A549 (cell line): ENCODE measurements around the gene AR. TPM values are rescaled to one million over a fixed set of nuclear protein-coding genes. Genes with fewer than 3 reads are reported as not detected.
A peak's percentile ranks its signal among the peaks of the same experiment; 100 is the strongest.

Experiments used
- ATAC-seq, 2 experiments: fragments of 200-7000 bp in 1 of 2; fragments of >200 bp in 1 of 2; cut with Nextera tagmentation in 1 of 2; cut with Tn5 transposase in 1 of 2; 3 replicates each; pipeline versions ENCODE4 v1.8.0 to v1.9.1; 2018 to 2020; ENCODE audit warnings: mild to moderate bottlenecking in 1 of 2, moderate library complexity in 1 of 2
- CTCF ChIA-PET: fragments of 300-600 bp; sonication (Branson Sonifier 250); formaldehyde crosslinking; extraction: SDS; loops from one replicate; lab custom pipeline; 2021; ENCODE audit warnings: antibody characterized with exemption, inconsistent platforms; lab: Yijun Ruan, JAX
- POLR2A ChIA-PET: fragments of 350-600 bp; formaldehyde crosslinking; extraction: SDS; loops from one replicate; lab custom pipeline; 2021; ENCODE audit warnings: antibody characterized with exemption, inconsistent platforms; lab: Yijun Ruan, JAX
- DNase-seq, 2 experiments: peaks; one replicate each; pipeline versions ENCODE4 v3.0.0 to v3.0.0-alpha.2; 2011 to 2016; ENCODE audit warnings: low read depth in 1 of 2, low spot score in 1 of 2
- FAIRE-seq: peaks from 2 replicates; lab custom pipeline; 2011; peaks lifted over from hg19 to GRCh38; lab: Jason Lieb, UNC
- H3K27ac ChIP-seq, 2 experiments: fragments of >200 bp; sonication (Bioruptor Twin); formaldehyde crosslinking; 3 replicates each; pipeline ENCODE4 v1.5.1; 2016 to 2017
- H3K4me1 ChIP-seq: fragments of >200 bp; sonication (Bioruptor Twin); formaldehyde crosslinking; 3 replicates; pipeline ENCODE4 v1.6.1; 2016
- H3K4me2 ChIP-seq: fragments of >200 bp; sonication (Bioruptor Twin); formaldehyde crosslinking; 3 replicates; pipeline ENCODE4 v1.6.1; 2016
- H3K4me3 ChIP-seq: fragments of >200 bp; sonication (Bioruptor Twin); formaldehyde crosslinking; 3 replicates; pipeline ENCODE4 v1.5.1; 2016
- H3K9me3 ChIP-seq: fragments of >200 bp; sonication (Bioruptor Twin); formaldehyde crosslinking; 3 replicates; pipeline ENCODE4 v1.6.1; 2016
- ATOH8 ChIP-seq: fragments of 250-450 bp; sonication (Bioruptor Pico); IDR thresholded peaks from 2 replicates; pipeline ENCODE4 v1.5.0; 2020; ENCODE audit warnings: low read depth, mild to moderate bottlenecking, moderate library complexity
- CEBPB ChIP-seq, 2 experiments: fragments of >200 bp in 1 of 2; sonication (Bioruptor Twin) in 1 of 2; formaldehyde crosslinking in 1 of 2; IDR thresholded peaks; 2 replicates each; pipeline ENCODE4 v1.6.1; 2012 to 2016
- EHMT2 ChIP-seq: fragments of 200-600 bp; sonication (generic); IDR thresholded peaks from 2 replicates; pipeline ENCODE4 v1.6.1; 2016; ENCODE audit warnings: antibody characterized with exemption, low read depth, mild to moderate bottlenecking, moderate library complexity
- FOXS1 ChIP-seq: fragments of 250-450 bp; sonication (Bioruptor Pico); IDR thresholded peaks from 2 replicates; pipeline ENCODE4 v1.5.0; 2020; ENCODE audit warnings: mild to moderate bottlenecking, moderate library complexity
- HDAC2 ChIP-seq: fragments of 200-600 bp; sonication (generic); IDR thresholded peaks from 2 replicates; pipeline ENCODE4 v1.6.1; 2016
- HOXA7 ChIP-seq: fragments of 250-450 bp; sonication (Bioruptor Pico); IDR thresholded peaks from 2 replicates; pipeline ENCODE4 v1.5.0; 2020; ENCODE audit warnings: mild to moderate bottlenecking, moderate library complexity
- HOXB5 ChIP-seq: fragments of 250-450 bp; sonication (Bioruptor Pico); IDR thresholded peaks from 2 replicates; pipeline ENCODE4 v1.5.0; 2020; ENCODE audit warnings: mild to moderate bottlenecking, moderate library complexity
- MAX ChIP-seq: IDR thresholded peaks from 2 replicates; pipeline ENCODE4 v1.6.1; 2012
- NFE2L2 ChIP-seq: fragments of 150-350 bp; conservative IDR thresholded peaks from 2 replicates; pipeline ENCODE4 v1.6.1; 2014; ENCODE audit warnings: low read length
- NR3C1 ChIP-seq: fragments of >200 bp; sonication (Bioruptor Twin); formaldehyde crosslinking; IDR thresholded peaks from 3 replicates; pipeline ENCODE4 v1.6.1; 2017
- PHF8 ChIP-seq: fragments of 200-600 bp; sonication (generic); IDR thresholded peaks from 2 replicates; pipeline ENCODE4 v1.6.1; 2016; ENCODE audit warnings: low read depth, mild to moderate bottlenecking, antibody characterized with exemption, moderate library complexity, borderline replicate concordance
- POLR2A ChIP-seq: IDR thresholded peaks from 2 replicates; pipeline ENCODE4 v1.6.1; 2012; ENCODE audit warnings: mild to moderate bottlenecking, low read length
- RAD21 ChIP-seq, 2 experiments: fragments of >200 bp in 1 of 2; sonication (Bioruptor Twin) in 1 of 2; formaldehyde crosslinking in 1 of 2; IDR thresholded peaks in 1 of 2; conservative IDR thresholded peaks in 1 of 2; 2 replicates in 1 of 2; 3 replicates in 1 of 2; pipeline ENCODE4 v1.6.1; 2012 to 2018; ENCODE audit warnings: inconsistent platforms in 1 of 2
- RFX5 ChIP-seq: fragments of 450-650 bp; IDR thresholded peaks from 2 replicates; pipeline ENCODE4 v1.7.1; 2014; ENCODE audit warnings: antibody characterized with exemption, mild to moderate bottlenecking, moderate library complexity
- SMC3 ChIP-seq: fragments of >200 bp; sonication (Bioruptor Twin); formaldehyde crosslinking; IDR thresholded peaks from 3 replicates; pipeline ENCODE4 v1.6.1; 2018; ENCODE audit warnings: inconsistent platforms
- SREBF2 ChIP-seq: fragments of 450-650 bp; IDR thresholded peaks from 2 replicates; pipeline ENCODE4 v1.6.1; 2014; ENCODE audit warnings: mild to moderate bottlenecking, moderate library complexity
- ZSCAN20 ChIP-seq: fragments of 250-450 bp; sonication (Bioruptor Pico); IDR thresholded peaks from 2 replicates; pipeline ENCODE4 v1.8.0; 2022; ENCODE audit warnings: mild to moderate bottlenecking, moderate library complexity
- WGBS: methylation state at CpG from one replicate; pipeline ENCODE4 v1.1.6; 2017; ENCODE audit errors: missing lambda C conversion rate; 5-methylcytosine and 5-hydroxymethylcytosine counted together
- polyA plus RNA-seq, 4 experiments: library from polyadenylated mRNA; depleted of rRNA in 3 of 4; stranded (reverse); fragments of >200 nt; fragmentation: RNase III in 1 of 4; extraction: RNeasy Plus Mini Kit Qiagen cat#74134 plus additional on column Dnase treatment in 1 of 4; gene quantifications; 2 replicates in 3 of 4; 3 replicates in 1 of 4; pipeline ENCODE4 v1.2.3, GENCODE V29; 2011 to 2017
- TF ChIP-seq, protein P1 (sequence below): IDR thresholded peaks from 2 replicates; pipeline ENCODE4 v1.6.1; 2012; ENCODE audit warnings: low read depth, borderline replicate concordance
- TF ChIP-seq, protein P2 (sequence below): IDR thresholded peaks from 2 replicates; pipeline ENCODE4 v1.6.1; 2012
- TF ChIP-seq, protein P3 (sequence below): fragments of >200 bp; sonication (Bioruptor Twin); formaldehyde crosslinking; IDR thresholded peaks from 3 replicates; pipeline ENCODE4 v1.5.1; 2016
- TF ChIP-seq, protein P4 (sequence below): fragments of >200 bp; sonication (Bioruptor Twin); formaldehyde crosslinking; IDR thresholded peaks from 3 replicates; pipeline ENCODE4 v1.6.1; 2016

AR gene
- polyA plus RNA-seq, 2 of the 4 experiments (the other 2 are of a cell fraction), result 2.2 to 8.7 TPM

DNA sequence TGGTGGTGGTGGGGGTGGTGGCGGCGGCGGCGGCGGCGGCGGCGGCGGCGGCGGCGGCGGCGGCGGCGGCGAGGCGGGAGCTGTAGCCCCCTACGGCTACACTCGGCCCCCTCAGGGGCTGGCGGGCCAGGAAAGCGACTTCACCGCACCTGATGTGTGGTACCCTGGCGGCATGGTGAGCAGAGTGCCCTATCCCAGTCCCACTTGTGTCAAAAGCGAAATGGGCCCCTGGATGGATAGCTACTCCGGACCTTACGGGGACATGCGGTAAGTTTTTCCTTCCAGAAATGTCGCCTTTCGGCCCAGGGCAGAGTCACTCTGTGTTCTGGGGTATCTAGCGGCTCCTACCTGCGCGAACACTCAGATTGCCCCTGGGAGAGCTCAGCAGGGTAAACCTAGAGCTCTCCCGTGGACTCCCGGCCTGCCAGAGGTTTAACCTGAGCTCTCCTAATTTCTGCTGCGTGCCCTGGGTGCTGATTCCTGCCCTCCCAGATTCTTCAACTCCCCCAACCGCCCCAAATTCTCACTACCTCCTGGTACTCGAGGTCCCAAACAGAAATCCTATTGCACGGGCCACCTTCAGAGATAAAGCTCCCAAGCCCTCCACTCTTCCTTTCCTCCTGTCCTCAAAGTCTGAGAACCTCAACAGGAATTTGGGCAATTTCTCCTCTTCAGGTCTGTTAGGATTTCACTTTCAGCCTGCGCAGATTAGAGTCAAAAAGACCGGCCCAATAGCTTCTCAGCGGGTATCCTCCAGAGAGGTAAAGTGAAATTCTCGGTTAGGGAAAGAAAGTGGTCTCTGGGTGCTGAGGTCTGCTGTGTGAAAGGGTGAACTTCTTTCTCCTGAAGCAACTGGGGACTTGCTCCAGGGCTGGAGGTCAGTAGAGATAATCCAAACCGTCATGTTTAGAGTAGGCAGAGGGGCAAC lies 2.9 kb downstream of the AR start:
- FAIRE-seq (no peak), ATAC-seq (no peak), DNase-seq (no peak)
- CTCF ChIA-PET, result interaction anchor here (1.3 kb wide), 1 partner anchor 9 kb away, joined by 4 read pairs; no protein-coding TSS in a partner anchor
- Histone ChIP-seq H3K4me1 (peaks cover 16% of the 10 kb centered on the region; the same call in 2 of the 3 replicates), H3K4me3 (peak overlapping the region; percentile 59), H3K27ac (peak overlapping the region; percentile 58 to 86), H3K9me3 (no peaks in the 10 kb centered on the region), H3K4me2 (peak overlapping the region; percentile 83)
- POLR2A ChIA-PET, result interaction anchor here (0.7 kb wide), 1 partner anchor 234 kb away, joined by 3 read pairs; no protein-coding TSS in a partner anchor
- 24% methylated on average over 10 of the region's 44 CpGs for WGBS
- TF ChIP-seq, protein P1, sequence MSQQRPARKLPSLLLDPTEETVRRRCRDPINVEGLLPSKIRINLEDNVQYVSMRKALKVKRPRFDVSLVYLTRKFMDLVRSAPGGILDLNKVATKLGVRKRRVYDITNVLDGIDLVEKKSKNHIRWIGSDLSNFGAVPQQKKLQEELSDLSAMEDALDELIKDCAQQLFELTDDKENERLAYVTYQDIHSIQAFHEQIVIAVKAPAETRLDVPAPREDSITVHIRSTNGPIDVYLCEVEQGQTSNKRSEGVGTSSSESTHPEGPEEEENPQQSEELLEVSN, result no peak
- TF ChIP-seq POLR2A (no peak), HOXB5 (CRISPR knock-in tag) (no peak), NR3C1 (no peak), HOXA7 (CRISPR knock-in tag) (no peak), ZSCAN20 (no peak), CEBPB (IDR thresholded peaks at IDR 0.05) (no peak), MAX (no peak), HDAC2 (no peak), PHF8 (no peak), NFE2L2 (no peak), FOXS1 (CRISPR knock-in tag) (no peak), ATOH8 (CRISPR knock-in tag) (no peak), SREBF2 (no peak), RFX5 (no peak)
- TF ChIP-seq, protein P2, sequence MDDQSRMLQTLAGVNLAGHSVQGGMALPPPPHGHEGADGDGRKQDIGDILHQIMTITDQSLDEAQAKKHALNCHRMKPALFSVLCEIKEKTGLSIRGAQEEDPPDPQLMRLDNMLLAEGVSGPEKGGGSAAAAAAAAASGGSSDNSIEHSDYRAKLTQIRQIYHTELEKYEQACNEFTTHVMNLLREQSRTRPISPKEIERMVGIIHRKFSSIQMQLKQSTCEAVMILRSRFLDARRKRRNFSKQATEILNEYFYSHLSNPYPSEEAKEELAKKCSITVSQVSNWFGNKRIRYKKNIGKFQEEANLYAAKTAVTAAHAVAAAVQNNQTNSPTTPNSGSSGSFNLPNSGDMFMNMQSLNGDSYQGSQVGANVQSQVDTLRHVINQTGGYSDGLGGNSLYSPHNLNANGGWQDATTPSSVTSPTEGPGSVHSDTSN, result no peak
- TF ChIP-seq, protein P3, sequence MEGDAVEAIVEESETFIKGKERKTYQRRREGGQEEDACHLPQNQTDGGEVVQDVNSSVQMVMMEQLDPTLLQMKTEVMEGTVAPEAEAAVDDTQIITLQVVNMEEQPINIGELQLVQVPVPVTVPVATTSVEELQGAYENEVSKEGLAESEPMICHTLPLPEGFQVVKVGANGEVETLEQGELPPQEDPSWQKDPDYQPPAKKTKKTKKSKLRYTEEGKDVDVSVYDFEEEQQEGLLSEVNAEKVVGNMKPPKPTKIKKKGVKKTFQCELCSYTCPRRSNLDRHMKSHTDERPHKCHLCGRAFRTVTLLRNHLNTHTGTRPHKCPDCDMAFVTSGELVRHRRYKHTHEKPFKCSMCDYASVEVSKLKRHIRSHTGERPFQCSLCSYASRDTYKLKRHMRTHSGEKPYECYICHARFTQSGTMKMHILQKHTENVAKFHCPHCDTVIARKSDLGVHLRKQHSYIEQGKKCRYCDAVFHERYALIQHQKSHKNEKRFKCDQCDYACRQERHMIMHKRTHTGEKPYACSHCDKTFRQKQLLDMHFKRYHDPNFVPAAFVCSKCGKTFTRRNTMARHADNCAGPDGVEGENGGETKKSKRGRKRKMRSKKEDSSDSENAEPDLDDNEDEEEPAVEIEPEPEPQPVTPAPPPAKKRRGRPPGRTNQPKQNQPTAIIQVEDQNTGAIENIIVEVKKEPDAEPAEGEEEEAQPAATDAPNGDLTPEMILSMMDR, result no peak

DNA sequence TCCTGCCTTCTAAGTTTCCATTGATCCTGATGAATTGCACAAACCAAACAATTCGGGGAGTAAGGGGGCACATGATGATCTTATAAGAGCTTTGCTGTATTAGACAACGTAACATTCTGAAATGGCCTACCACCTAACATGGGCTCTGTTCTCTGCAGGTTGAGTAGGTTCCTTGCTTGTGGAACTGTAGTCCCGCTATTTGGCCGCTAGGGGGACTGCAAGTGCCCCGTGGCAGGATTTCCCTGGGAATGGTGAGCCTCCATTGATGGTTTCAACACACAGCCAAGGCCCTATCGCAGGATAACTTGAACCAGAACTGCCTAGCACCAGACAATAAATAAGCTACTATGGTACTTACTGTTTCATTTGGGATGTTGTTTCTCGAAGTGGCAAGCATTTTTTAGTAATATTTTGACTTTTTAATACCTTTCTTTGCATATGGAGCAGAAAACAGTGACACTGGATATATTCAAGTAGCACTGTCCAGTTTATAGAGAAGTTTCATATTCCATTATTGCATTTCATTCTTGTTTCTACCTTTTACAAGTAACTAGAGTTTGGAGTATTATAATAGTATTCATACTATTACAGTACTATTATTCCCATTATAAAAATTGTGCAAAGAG lies 11.9 kb downstream of the AR start:
- peak; percentile 36 to 55 for TF ChIP-seq RAD21 (conservative IDR thresholded peaks at IDR 0.05 in 1 of 2, IDR thresholded peaks at IDR 0.05 in 1 of 2)
- TF ChIP-seq, protein P4, sequence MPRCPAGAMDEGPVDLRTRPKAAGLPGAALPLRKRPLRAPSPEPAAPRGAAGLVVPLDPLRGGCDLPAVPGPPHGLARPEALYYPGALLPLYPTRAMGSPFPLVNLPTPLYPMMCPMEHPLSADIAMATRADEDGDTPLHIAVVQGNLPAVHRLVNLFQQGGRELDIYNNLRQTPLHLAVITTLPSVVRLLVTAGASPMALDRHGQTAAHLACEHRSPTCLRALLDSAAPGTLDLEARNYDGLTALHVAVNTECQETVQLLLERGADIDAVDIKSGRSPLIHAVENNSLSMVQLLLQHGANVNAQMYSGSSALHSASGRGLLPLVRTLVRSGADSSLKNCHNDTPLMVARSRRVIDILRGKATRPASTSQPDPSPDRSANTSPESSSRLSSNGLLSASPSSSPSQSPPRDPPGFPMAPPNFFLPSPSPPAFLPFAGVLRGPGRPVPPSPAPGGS, result no peak
- 0 out of 3 replicates have a peak, but pooled peaks have one; percentile 22 for TF ChIP-seq SMC3
- TF ChIP-seq, protein P3, result peak; percentile 35
- TF ChIP-seq EHMT2, result no peak
- H3K9me3 ChIP-seq, result no peaks in the 10 kb centered on the region
- H3K4me3 ChIP-seq, result no peak overlapping the region
- FAIRE-seq (peak; percentile 39), DNase-seq (peak; percentile 9 to 61), ATAC-seq (peak in 1 of 2 experiments; percentile 70; a peak in 3 of 6 replicates)
- H3K4me1 ChIP-seq, result 0 out of 3 replicates have a peak, but pooled peaks cover 3% of the 10 kb centered on the region
- H3K4me2 ChIP-seq, result no peak overlapping the region
- no peak overlapping the region for H3K27ac ChIP-seq
- ChIA-PET CTCF (interaction anchor here (0.9 to 1.0 kb wide), 5 partner anchors 8 to 590 kb away, joined by 3 to 4 read pairs (median 3); no protein-coding TSS in a partner anchor), POLR2A (no interaction called here)
- WGBS, result 24% methylated on average over 7 of the region's 7 CpGs
